ENCODE results near the gene SPRR2B. TPM values are rescaled to one million over a fixed set of nuclear protein-coding genes. Genes with fewer than 3 reads are reported as not detected.
A peak's percentile ranks its signal among the peaks of the same experiment; 100 is the strongest.

SPRR2B gene
- polyA plus RNA-seq, 3 donors: not detected

GRCh38 chr1:153072806-153073726 lies 1.7 kb upstream of the SPRR2B start:
- Histone ChIP-seq H3K4me2 (replicated peaks; ENCODE audit: extremely low read depth, low read length, poor library complexity, severe bottlenecking) (no peak overlapping the region), H3K27ac (ENCODE audit: low read depth in 1 of 2, low read length in 2 of 2) (no peak overlapping the region), H3K4me1 (ENCODE audit: control insufficient read depth in 1 of 2, insufficient read depth in 2 of 2, low read length in 2 of 2) (no peaks in the 10 kb centered on the region), H2AFZ (ENCODE audit: insufficient read depth, low read depth, low read length, poor library complexity, severe bottlenecking) (no peak overlapping the region), H3K79me2 (ENCODE audit: insufficient read depth, low read length) (no peaks in the 10 kb centered on the region), H3K36me3 (replicated peaks in 1 of 2; ENCODE audit: control insufficient read depth in 1 of 2, insufficient read depth in 2 of 2, low read length in 2 of 2) (no peaks in the 10 kb centered on the region), H3K9me3 (replicated peaks in 1 of 2; ENCODE audit: control insufficient read depth in 1 of 2, insufficient read depth in 1 of 2, low read length in 2 of 2) (no peaks in the 10 kb centered on the region), H3K9ac (ENCODE audit: insufficient read depth, low read length, poor library complexity, severe bottlenecking) (no peak overlapping the region), H4K20me1 (ENCODE audit: insufficient read depth, low read length) (no peaks in the 10 kb centered on the region), H3K27me3 (ENCODE audit: control insufficient read depth in 2 of 2, insufficient read depth in 2 of 2, low read length in 2 of 2) (no peaks in the 10 kb centered on the region), H3K4me3 (replicated peaks in 1 of 3; ENCODE audit: low read depth in 2 of 3, low read length in 3 of 3) (no peak overlapping the region)
- WGBS (ENCODE audit: insufficient coverage): no CpG with 5 or more reads among the region's 5 CpGs
- Mint-ChIP-seq H3K36me3 (no peaks in the 10 kb centered on the region), H3K4me1 (no peaks in the 10 kb centered on the region), H3K4me3 (no peak overlapping the region), H3K27ac (peak overlapping the region in 1 of 7 donors; percentile 43), H3K27me3 (ENCODE audit: low read depth in 3 of 3) (peaks cover under 1 to 7% (median 3%) of the 10 kb centered on the region in 3 donors), H3K9me3 (no peaks in the 10 kb centered on the region)
- no peak for DNase-seq
- intact Hi-C loops (cut with micrococcal nuclease): no loop called here
- TF ChIP-seq CTCF (IDR thresholded peaks at IDR 0.05): no peak

- no peaks in the 10 kb centered on the region for H4K20me1 ChIP-seq (ENCODE audit: insufficient read depth, low read length)
These were observed 1.2 kb downstream of the SPRR2B start for GRCh38 chr1:153070243-153070642.

More at GRCh38 chr1:153070243-153070642, 1.2 kb downstream of the SPRR2B start:
- intact Hi-C loops (cut with micrococcal nuclease): no loop called here
- TF ChIP-seq CTCF (IDR thresholded peaks at IDR 0.05): no peak
- Histone ChIP-seq H3K4me2 (replicated peaks; ENCODE audit: extremely low read depth, low read length, poor library complexity, severe bottlenecking) (no peak overlapping the region), H3K27me3 (ENCODE audit: control insufficient read depth in 2 of 2, insufficient read depth in 2 of 2, low read length in 2 of 2) (no peaks in the 10 kb centered on the region), H2AFZ (ENCODE audit: insufficient read depth, low read depth, low read length, poor library complexity, severe bottlenecking) (no peak overlapping the region), H3K9me3 (replicated peaks in 1 of 2; ENCODE audit: control insufficient read depth in 1 of 2, insufficient read depth in 1 of 2, low read length in 2 of 2) (no peaks in the 10 kb centered on the region), H3K4me3 (replicated peaks in 1 of 3; ENCODE audit: low read depth in 2 of 3, low read length in 3 of 3) (no peak overlapping the region), H3K79me2 (ENCODE audit: insufficient read depth, low read length) (no peaks in the 10 kb centered on the region), H3K36me3 (replicated peaks in 1 of 2; ENCODE audit: control insufficient read depth in 1 of 2, insufficient read depth in 2 of 2, low read length in 2 of 2) (no peaks in the 10 kb centered on the region), H3K9ac (ENCODE audit: insufficient read depth, low read length, poor library complexity, severe bottlenecking) (no peak overlapping the region), H3K4me1 (ENCODE audit: control insufficient read depth in 1 of 2, insufficient read depth in 2 of 2, low read length in 2 of 2) (no peaks in the 10 kb centered on the region), H3K27ac (ENCODE audit: low read depth in 1 of 2, low read length in 2 of 2) (no peak overlapping the region)
- H3K36me3 Mint-ChIP-seq: no peaks in the 10 kb centered on the region
- H3K4me1 Mint-ChIP-seq: no peaks in the 10 kb centered on the region
- no peaks in the 10 kb centered on the region for H3K9me3 Mint-ChIP-seq
- WGBS (ENCODE audit: insufficient coverage): no CpG with 5 or more reads among the region's 2 CpGs
- no peak for DNase-seq
- peaks cover 4 to 7% (median 7%) of the 10 kb centered on the region in 3 donors for H3K27me3 Mint-ChIP-seq (ENCODE audit: low read depth in 3 of 3)
- no peak overlapping the region for H3K4me3 Mint-ChIP-seq
- H3K27ac Mint-ChIP-seq: no peak overlapping the region
